CD4-positive, alpha-beta T cell treated with Interferon gamma for 1 hour (primary cell): ENCODE data around the gene AATK.

Source experiments
- DNase-seq: peaks from one replicate; pipeline ENCODE4 v3.0.0-alpha.2; 2020

The AATK gene

DNA sequence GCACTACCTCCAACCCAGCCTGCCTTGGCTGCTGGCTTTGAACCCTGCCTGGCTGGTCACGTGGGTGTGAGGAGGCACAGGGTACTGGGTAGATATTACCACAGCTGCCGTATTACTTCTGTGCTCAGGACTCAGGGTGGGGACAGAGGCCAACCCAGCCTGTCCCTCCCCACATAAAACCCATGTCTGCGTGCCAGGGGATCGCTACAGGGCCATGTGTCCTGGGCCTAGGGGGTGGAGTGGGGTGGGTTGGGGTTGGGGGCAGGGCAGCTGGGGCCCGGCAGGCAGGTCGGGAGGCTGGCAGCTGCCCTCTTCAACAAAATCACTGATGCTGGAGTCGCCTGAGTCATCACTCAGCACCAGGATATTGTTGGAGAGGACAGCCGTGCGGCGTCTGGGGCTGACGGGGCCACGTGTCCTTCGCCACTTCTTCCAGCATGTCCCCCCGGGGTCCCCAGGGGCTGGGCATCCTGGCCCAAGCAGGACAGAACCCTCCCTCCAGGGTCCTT is 40.4 kb downstream of the AATK start:
- DNase-seq = no peak

DNA sequence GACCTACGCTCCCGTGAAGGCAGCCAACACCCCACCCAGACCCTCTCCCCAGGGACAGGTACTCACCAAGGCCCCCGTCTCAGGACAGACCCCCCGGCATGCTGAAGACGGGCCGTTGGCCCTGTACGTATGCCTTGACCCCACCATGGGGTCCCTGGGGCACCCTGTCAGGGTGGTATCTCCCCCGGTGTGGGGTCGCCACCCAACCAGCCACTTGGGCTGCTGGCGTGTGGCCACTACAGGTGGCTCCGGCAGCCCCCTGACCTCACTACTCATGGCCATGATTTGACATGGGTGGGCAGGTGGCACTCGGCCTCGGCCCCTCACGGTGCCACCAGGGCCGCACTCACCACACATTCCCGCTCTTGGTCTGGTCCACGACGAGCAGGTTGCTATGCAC is 41.6 kb downstream of the AATK start:
- no peak for DNase-seq

DNA sequence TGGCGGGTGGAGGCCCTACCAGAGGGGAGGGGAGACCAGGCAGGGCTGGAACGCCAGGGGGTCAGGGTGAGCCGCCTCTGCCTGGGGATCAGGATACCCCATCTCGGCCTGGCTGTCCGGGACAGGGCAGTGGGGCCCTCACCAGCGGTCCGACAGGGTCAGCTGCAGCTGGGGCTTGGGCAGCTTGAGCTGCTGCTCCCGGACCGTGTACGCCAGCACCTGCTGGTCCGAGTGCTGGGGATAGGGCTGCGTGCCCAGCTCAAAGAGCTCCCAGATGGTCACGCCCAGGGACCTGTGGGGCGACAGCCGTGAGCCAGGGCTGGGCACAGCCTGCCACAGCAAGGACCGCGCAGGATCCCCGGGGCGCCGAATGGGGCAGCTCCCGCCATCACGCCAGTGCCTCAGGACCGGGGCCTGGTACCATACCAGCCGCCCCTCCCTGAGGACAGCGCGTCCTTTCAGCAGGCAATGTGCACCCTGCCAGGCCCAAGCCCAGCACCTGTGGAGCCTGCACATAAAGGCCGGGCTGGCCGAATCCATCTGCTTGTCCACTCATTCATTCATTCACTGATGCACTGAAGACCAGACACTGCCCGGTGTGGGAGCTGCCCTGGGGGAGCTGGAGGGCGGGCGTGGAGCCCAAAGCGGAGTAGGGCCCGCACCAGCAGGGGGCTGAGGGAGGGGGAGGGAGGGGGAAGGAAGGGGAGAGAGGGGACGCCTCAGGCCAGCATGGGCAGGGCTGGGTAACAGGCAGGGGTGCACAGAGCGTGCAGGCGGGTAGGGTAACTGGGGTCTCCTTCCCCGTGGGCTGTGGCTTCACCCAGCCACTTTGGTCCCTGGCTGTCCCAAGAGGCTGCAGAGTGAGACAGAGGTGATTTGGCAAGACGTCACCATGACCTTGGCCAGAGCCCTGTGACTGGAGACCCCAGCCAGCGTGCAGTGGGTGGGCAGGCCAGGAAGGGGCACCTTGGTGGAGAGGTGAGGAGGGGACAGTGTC is 42.7 kb downstream of the AATK start:
- no peak for DNase-seq

DNA sequence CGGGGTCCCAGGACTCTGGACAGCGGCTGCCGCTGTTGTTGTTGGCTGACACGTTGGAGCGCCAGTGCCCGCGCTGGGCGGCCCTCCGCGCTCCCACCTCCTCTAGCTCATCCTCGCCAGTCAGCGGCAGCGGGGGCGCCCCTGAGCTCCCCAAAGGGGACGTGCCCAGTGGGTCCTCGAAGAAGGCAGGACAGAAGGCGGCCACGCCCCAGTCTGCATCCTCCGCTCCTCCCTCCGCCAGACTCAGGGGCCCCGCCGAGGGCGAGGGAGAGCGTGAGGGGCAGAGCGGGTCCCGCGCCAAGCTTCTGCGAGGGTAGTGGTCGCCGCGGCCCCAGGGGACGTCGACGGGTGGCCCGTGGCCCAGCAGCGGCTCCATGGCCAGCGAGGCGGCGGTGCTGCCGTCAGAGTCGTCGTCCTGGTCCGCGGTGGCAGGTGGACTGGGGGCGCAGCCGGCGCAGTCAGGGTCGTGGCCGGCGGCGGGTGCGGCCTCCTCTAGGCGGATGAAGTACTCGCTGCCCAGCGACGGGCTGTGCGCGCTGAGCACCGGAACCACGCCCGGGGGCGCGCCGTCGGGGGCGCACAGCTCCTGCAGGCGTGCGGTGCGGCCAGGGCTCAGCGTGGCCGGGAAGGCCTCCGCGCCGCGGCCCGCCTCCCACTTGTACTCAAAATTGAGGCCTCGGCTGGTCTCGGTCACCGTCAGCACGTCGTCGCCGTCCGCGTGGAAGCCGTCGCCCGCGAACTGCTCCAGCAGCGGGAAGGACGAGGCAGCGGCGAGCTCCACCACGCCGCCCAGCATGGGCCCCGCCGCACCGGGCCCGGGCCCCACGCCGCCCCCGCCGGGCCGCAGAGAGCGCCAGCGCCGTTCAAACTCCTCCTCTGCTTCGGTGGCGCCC is 43.9 kb downstream of the AATK start:
- DNase-seq = no peak

DNA sequence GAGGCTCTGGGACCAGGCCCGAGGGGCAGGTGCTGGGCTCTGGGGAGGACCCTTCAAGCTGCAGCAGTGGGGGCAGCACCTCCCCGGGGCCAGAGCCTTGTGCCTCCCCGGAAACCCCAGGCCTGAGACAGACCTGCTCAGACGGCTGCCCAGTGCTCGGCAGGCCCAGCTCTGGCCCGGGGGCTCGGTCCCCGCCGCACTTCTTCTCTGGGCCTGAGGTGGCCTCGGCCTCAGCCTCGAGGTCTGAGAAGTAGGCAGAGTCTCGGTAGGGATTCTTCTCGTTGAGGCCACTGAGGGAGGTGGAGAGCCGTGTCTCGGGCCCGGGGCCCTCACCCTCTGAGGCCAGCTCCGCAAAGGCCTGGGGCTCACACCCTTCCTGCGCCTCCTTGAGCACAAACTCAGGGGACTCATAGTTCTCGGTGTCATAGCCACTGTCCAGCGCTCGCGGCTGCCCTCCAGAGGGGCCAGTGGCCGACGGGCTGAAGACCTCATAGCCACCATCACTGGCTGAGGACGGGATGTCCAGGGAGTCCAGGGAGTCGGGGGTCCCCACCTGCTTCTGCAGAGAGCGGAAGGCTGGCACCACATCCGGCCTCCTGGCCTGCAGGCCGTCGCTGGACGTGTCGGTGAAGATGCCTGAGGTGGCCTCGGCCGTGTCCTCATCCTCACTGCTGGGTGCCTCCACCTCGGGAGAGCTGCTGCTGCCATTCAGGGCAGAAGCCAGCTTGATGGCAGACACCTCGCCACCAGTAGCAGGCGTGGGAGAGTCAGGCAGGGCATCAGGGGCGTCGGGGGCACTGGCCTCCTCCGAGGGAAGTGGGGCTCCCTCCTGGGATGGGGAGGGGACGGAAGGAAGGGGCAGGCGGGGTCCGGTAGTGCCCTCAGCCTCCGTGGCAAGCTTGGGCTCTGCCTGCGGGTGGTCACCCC is 45.1 kb downstream of the AATK start:
- DNase-seq = no peak

DNA sequence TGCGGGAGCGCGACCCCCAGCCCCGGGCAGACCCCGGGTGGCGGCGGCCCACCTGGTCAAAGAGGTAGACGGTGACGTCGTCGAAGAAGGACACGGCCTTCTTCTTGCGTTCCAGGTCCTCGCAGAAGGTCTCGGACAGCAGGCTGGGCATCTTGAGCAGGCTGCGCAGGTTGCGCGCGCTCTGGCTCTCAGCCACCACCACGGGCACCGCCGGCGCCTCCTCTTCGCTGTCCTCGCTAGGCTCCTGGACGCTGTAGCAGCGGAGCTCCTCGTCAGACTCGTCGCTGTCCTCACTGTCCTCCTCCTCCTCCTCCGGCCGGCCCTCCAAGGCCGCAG is 45.9 kb downstream of the AATK start:
- no peak for DNase-seq

DNA sequence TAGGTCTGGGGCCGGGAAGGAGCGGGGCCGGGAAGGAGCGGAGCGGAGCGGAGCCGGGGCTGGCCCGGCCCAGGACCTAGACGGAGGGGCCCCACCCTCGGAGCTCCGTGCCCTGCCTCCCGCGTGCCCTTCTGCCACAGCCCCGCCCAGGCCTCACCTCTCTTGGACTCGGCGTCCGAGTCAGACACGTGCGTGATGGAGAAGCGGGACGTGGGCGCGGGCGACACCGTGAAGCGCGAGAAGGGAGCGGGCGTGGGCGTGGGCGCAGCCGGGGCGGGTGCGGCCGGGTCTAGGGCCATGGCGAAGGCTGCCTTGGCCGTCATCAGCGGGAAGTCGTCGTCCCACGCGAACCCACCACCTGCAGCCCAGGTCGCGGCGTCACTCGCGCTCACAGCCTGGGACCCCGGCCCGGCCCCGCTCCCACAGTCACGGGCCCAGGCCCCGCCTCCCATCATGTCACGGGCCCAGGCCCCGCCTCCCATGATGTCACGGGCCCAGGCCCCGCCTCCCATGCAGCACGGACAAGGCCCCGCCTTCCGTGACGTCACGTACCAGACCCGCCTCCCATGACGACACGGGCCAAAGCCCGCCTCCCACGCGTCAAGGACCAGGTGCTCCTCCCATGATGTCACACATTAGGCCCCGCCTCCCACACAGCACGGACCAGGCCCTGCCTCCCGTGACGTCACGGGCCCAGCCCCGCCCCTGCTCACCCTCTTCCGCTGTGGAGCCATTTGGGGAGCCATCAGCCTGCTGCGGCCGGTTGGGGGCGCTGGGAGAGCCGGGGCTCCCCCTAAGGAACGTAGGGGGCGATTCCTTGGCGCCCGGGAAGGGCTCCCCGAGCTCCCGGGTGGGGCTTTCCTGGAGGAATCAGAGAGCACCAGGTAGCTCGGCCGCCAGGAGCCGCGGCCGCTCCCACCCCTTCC is 46.5 kb downstream of the AATK start:
- DNase-seq = peak; percentile 90

DNA sequence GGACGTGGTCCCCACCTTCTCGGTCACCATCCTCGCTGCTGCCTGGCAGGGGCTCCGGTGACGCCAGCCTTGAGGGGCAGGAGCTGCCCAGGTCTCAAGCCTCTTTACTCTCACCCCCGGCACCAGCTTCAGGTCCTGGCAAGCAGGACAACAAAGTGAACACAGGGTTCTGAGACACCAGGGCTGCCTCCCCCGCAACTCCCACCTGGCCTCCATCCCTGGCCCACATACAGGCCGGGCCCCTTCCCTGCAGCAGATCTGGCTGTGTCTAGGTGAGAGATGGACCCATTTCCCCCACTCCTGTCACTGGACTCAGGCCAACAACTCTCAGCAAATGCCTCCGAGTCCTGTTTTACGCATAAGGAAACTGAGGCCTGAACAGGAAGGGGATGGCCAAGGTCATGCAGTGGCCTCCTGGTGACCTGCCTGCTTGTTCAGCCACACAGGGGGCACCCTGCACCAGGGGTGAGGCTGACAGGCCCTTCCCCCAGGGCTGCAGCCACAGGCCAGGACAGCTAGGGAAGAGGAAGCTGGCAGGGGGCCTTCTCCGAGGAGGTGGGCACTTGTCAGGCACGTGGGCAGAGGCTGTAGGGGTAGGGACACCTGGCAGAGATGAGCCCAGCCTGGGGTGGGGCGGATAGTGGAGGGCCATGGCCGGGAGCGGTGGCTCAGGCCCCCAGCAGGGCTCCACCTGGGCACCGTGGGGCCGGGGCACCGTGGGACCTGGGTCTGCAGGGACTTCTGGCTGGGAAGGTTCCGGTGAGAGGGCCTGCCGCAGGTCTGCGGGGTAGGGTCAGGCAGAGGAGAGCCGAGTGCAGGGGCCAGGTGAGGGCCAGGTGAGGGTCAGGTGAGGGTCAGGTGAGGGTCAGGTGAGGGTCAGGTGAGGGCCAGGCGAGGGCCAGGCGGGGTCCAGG is 47.5 kb downstream of the AATK start:
- no peak for DNase-seq

DNA sequence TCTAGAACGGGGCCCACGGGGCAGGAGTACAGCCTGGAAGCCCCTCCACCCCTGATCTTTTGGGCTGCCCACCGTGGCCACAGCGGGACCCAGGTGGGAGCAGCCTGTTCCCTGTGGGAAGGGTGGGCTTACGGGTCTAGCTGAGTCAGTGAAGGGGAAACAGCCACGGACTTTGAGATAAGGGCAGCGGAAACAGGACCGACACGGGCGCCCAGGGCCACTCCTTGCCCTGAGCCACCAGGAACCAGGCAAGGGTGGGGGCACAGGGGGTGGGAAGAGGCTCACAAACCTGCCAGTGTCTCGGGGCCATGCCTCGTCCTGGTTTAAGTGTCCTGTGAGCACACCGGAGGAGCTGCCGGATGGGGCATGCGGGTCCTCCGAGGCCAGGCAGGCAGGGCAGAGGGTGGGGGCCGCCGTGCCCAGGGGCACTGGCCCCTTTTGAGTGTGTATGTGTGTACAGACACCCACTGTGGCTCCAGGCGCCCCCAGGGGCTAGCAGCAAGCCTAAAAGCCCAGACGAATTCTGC is 48.3 kb downstream of the AATK start:
- DNase-seq = no peak

DNA sequence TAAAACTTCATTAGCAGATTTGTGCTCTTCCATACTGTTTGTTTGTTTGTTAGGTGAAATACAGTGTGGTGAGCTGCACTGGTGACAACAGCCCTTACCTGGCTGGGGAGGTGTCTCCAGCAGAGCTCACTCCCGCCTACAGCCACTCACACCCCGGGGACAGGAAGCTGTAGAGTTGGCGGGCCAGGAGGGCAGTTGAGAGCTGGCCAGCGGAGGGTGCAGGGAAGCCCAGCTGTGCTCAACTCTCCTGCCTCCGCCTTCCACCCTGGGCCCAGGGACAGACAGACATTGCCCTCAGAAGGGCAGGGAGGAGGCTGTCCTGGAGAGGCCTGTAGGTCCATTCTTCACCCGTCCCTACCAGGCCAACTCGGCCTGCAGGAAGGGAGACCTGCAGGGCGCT is 49.3 kb downstream of the AATK start:
- no peak for DNase-seq

DNA sequence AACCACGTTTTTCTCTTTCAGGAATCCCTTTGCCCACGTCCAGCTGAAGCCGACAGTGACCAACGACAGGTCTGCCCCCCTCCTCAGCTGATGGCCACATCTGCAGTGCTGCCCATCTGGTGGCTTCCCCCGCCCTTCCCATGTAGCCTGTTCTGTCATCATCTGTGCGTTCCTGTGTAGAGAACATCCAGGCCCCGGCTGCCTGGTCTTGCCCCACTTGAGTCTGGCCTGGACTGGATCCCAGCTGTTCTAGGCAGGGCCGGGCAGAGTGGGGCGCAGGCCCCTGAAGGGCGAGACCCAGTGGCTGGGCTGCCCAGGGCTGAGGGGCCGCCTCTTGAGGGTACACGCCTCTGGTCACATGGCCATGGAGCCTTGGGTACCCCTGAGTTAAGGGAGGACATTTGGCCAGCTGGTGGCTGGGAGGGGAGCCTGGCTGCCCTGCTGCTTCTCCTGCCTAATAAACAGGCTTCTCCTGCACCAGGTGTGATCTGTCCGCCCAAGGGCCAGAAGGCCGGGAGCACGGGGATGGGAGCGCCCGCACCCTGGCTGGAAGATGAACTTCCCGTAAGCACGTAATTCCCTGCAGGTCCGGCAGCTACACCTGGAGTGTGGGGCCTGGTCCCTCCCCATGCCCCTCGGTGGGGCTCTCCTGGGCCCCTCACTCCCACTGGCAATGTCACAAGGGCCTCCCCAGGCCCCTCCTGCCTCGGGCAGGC is 50.1 kb downstream of the AATK start:
- no peak for DNase-seq

DNA sequence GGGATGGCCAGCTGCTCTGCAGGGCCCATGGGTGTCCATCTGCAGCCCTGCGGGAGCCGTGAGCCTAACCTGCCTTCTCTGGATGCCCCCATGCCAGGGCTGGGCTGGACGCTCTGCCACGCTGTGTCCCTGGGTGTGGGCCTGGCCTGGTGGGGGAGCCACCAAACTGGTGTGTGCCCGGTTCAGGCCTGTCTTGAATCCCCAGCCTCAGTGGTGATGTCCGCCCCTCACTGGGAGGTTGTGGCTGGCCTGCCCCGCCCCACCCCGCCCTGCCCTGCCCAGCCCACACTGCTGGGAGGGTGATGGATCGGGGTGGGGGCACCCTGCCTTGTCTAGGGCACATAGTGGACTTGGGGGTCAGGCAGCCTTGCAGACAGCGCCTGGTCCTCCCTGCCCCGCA is 50.8 kb downstream of the AATK start:
- no peak for DNase-seq

DNA sequence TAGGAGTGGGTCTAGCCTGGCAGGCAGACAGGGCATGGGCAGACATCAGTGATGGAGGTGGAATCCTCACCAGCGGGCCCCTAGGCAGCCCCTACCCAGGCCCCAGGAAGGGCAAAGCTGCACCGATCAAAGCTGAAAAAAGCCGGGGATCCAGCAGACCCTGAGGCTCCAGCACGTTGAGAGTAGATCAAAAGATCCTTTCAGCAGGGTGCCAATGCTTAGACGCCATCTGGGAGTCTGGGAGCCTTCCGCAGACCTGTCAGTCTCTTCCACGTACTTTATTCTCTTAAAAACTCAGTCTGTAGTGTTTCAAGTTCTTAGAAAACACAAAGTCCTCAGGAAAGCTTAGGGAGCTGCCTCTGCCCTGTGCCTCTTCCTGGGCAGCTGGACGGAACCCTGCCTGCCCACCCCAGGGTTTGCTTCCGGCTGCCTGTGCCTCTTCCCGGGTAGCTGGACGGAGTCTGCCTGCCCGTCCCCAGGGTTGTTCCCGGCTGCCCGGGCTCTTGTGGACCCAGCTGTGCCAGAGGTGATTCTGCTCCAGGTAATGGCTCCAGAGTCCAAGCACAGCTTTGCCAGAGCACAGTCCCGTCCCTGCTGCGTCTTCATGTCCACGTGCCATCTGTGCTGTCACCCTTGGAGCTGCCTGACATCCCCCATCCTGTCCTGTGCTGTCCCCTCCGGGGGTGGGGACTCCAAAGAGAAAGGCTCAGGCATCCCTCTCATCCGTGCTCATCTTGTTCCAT is 51.5 kb downstream of the AATK start:
- no peak for DNase-seq

DNA sequence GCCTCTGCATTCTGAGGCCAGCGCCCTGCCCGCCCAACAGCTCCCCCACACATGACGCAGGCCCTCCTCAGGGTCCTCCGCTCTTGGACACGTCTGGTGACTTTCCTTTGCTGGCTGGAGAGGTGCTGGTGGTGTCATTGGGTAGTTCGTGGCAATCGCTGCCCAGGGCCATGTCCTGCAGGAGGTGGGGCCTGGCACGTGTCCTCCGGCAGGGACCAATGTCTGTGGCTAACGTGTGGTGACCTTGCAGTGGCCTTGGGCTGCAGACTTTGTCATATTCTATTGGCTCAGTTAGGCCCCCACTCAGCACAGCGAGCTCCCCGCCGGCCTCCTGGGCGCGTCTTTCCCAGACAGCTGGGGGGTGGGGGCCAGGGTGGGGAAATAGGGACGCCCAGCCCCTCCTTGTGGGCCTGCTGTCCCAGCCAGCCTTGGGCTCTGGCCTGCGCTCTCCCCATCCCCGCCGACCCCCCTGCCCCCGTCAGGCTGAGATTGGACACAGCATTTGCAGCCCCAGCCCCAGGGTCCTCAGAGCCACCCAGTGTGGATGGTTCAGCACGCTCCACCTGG is 52.8 kb downstream of the AATK start:
- no peak for DNase-seq

DNA sequence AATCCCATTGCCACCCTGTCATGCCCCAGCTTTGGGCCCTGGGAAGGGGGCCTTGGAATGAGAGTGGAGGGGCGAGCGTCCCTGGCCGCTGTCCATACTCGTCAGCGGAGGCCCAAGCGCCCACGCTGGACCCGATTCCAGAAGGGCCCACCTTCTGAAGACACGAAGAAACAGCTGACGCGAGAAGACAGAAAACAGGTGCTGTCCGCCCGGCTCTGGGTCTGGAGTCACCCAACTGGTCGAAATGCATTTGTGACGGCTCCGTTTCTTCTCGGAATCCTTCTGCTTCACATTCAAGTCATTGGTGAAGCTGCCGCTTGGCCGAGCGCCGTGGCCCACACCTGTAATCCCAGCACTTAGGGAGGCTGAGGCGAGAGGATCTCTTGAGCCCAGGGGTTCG is 53.6 kb downstream of the AATK start:
- no peak for DNase-seq

DNA sequence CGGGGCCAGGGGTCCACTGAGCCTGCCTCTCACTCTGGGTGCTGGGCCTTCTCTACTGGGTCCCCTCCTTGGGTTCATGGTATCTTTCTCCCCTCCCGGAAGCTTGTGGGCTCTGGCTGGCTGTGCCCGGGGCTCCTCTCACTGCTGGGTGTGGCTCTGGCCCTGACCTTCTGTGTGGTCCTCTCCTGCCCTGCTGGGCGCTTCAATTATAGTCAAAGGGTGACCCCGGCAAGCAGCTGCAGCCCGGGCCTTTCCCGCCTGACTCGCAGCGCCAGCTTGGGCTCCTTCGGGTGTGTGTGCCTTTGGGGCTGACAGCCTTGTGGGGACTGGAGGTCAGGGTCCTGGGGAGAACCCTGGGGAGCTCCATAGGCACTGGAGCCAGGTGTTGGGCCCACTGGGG is 55.0 kb downstream of the AATK start:
- DNase-seq = no peak

DNA sequence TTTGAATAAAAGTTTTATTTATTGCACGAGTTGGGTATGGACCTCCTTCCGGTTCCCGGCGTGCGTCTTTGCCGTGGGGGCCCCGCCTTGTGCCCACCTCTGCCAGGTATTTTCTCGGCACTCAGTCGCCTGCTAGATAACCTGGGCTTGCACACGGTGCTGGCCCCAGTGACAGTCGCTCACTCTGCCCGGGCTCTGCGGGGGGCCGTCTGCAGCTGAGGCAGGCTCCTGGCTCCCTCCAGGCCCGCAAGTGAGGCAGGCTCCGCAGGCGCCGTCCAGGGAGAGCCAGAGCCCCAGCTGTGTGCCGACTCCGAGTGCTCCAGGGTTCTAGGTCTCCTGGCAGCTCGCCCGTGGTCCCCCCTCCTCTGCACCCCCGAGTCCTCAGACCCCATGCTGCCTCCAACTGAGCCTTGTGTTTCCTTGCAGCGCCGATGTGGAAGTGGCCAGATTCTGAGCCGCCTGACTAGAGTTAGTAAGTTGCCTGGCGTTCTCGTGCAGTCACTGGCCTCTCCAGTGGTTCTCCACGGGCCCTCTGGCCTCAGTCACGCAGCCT is 55.5 kb downstream of the AATK start:
- no peak for DNase-seq

DNA sequence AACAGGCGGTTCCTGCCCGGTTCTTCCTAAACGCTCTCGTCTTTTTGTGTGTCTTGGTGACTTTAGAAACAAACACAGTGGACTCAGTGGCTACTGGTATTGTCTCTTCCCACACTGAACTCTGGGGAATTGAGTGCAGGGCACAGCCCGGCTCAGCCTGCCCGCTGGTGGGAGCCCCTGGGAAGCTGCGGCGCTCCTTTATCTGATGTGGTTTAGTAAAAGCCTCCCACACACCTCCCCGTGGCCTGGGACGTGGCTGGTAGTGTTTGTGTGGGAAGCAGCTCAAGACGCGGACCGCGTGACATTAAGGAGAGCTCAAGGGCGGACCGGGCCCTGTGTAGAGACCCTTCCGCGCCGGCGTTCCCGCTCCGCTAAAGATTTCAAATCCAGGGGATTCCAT is 56.1 kb downstream of the AATK start:
- no peak for DNase-seq
